Measurements from ENCODE around the gene TUT4.

- TF ChIP-seq EZH2phosphoT487 (IDR thresholded peaks at IDR 0.05; ENCODE audit: low read length) (no peak), EZH2 (optimal IDR thresholded peaks at IDR 0.05; ENCODE audit: low read depth, low read length) (no peak), CTCF (IDR thresholded peaks at IDR 0.05; ENCODE audit: low read length) (no peak)
Measured at GRCh38 chr1:52567943-52568342, 15.1 kb upstream of the TUT4 start.
